Epithelial cell of esophagus (primary cell): ENCODE data around the gene CADPS.
A peak's percentile ranks its signal among the peaks of the same experiment; 100 is the strongest.

Source experiments
- DNase-seq: peaks from one replicate; pipeline ENCODE4 v3.0.0; 2010; ENCODE audit warnings: low read depth
- H3K4me3 ChIP-seq: 2 replicates; pipeline ENCODE4 v1.5.1; 2011; ENCODE audit warnings: mild to moderate bottlenecking, low read length, control low read depth
- TF ChIP-seq, protein P1 (sequence below): IDR thresholded peaks from 2 replicates; pipeline ENCODE4 v1.5.1; 2011; ENCODE audit warnings: low read depth, mild to moderate bottlenecking, low read length, control low read depth, inconsistent platforms; ENCODE audit not compliant: insufficient read depth; ENCODE audit errors: missing control alignments

CADPS gene

DNA sequence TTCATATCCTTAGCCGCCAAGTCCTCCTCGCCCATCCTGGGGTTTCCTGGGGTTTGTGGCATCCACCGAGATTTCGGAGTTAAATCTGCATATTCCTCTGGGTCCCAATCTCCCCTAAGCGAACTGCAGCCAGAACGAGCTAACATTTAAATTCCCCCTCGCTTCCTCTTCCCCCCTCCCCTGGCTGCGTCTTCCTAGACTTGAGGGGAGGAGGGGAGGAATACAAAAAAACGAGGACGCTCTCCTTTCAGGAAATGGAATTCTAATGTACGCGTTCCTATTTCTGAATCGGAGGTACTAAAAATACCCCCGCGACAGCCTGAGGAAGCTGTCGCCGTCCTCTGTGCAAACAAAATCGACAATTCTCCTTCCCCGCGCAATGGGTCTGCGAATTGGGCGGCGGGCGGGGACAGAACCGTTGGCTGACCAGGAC lies 507.4 kb downstream of the CADPS start:
- H3K4me3 ChIP-seq = no peak overlapping the region
- TF ChIP-seq, protein P1, sequence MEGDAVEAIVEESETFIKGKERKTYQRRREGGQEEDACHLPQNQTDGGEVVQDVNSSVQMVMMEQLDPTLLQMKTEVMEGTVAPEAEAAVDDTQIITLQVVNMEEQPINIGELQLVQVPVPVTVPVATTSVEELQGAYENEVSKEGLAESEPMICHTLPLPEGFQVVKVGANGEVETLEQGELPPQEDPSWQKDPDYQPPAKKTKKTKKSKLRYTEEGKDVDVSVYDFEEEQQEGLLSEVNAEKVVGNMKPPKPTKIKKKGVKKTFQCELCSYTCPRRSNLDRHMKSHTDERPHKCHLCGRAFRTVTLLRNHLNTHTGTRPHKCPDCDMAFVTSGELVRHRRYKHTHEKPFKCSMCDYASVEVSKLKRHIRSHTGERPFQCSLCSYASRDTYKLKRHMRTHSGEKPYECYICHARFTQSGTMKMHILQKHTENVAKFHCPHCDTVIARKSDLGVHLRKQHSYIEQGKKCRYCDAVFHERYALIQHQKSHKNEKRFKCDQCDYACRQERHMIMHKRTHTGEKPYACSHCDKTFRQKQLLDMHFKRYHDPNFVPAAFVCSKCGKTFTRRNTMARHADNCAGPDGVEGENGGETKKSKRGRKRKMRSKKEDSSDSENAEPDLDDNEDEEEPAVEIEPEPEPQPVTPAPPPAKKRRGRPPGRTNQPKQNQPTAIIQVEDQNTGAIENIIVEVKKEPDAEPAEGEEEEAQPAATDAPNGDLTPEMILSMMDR = no peak
- no peak for DNase-seq

DNA sequence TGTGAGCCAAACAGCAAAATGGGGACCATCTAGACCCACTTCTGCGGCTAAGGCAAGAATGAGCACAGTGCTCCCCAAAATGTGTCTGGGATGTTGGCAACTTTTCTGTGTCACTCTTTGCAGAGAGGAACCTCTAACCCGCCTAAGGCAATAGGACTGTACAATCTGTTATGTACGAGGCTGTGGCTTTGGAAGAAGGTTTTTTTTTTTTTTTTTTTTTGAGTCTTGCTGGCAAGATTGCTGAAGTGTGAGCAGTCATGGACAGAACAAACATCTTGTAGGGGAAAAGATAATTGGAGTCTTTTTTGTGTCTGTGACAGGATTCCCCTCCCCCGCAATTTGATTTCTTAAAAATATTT lies 509.1 kb downstream of the CADPS start:
- DNase-seq = no peak
- TF ChIP-seq, protein P1 = no peak
- H3K4me3 ChIP-seq = no peak overlapping the region

DNA sequence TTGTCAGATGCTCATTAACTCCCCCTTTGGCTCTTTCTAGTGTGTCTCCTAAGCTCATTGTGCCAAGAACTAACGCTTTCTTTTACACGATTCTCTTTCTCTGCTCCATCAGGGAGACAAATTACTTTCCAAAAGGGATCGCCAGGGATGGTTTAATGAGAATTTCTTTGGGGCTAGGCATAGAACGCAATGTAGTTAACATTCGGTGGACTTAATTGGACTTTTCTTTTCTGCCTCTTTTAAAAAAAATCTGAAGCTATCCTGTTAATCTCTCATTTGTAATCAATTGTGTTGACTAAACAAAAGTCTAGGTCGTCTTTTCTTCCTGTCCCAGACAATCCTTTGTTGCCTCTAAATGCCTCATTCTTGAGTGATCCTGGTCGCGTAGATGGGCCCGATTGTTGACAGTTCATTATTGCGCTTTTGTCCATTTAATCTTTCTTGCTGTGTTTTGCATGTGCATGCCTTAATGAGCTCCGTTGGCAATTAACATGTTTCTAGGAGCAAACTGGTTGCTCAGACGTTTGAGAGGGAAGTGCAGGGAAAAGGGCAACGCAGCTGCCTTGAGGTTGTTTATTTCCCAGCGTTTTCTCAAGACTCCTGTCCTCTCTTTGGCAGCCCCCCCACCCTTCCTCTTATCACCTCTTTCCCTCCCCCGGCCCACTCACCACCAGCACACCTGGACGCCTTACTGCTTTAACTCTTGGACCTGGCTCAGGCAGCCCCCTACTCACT lies 509.7 kb downstream of the CADPS start:
- no peak for DNase-seq
- H3K4me3 ChIP-seq = no peak overlapping the region
- TF ChIP-seq, protein P1 = no peak

DNA sequence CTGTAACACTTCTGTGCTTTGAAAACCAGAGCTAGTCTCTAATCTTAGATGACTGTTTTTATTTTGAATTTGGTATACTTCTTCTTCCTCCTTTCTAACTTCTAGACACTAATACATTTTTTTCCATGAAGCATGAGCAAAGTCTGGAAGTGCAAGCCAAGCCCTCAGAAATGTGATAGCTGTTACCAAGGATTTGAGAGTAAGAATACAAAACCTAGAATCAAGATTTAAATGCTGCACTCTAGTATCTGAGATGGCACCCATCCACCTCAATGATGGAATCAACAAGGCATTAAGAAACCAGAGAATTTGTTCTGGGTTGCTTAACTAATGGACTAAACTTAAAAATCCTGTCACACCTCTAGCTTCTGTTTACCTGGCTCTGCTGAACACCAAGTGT lies 511.0 kb downstream of the CADPS start:
- DNase-seq = no peak
- TF ChIP-seq, protein P1 = no peak
- no peak overlapping the region for H3K4me3 ChIP-seq

DNA sequence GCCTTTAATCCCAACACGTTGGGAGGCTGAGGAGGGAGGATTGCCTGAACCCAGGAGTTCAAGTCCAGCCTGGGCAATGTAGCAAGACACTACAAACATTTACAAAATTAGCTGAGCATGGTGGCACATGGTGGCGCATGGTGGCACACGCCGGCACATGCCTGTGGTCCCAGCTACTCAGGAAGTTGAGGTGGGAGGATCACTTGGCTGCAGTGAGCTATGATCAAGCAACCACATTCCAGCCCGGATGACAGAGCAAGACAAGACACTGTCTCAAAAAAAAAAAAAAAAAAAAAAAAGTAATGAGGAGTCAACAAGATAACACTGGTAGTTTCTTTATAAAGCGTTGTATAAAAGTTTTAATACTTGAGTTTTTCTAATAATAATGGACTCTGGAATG lies 511.9 kb downstream of the CADPS start:
- peak; percentile 47 for DNase-seq
- TF ChIP-seq, protein P1 = no peak
- no peak overlapping the region for H3K4me3 ChIP-seq

DNA sequence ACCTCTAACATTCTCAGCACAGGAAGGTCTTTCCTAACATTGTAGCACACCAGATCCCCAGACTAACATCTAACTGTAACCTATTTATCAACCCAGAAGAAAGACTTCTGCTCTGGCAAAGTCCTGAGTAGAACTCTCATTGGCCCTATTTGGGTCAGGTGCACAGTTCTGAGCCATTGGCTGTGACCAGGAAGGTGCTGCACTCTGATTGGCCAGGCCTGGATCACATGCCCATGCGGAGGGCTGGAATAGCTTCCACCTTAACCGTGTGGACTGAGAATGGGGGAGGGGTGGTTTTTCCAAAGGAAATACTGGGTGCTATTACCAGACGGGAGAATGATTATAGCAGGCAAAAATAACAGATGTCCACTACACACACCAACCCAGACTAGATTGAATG lies 513.4 kb downstream of the CADPS start:
- TF ChIP-seq, protein P1 = no peak
- no peak for DNase-seq

DNA sequence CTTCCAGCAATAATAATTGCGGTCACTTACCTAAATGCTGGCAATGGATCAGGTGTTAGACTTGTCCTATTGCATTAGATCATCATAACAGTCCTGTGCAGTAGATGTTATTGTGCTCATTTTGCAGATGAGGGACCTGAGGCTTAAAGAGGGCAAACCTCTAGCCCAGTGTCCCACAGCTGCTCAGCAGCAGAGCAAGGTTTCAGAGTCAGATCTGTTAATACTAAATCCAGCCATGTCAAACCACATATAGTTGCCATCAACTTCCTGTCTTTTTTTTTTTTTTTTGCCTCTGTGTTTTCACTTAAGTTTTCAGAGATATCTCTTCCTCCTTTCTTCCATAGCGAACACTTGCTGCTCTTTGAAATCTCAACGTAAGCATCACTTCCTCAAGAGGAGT lies 514.0 kb downstream of the CADPS start:
- TF ChIP-seq, protein P1 = no peak
- no peak for DNase-seq
- no peak overlapping the region for H3K4me3 ChIP-seq

More for the DNA sequence above, 513.4 kb downstream of the CADPS start:
- no peak overlapping the region for H3K4me3 ChIP-seq
